GM10248 (cell line): ENCODE results near the gene GEMIN2.

Source experiments
- CTCF ChIA-PET: fragments of 300-600 bp; sonication (Branson Sonifier 250); formaldehyde crosslinking; extraction: SDS; loops from one replicate; lab custom pipeline; 2021; ENCODE audit warnings: antibody characterized with exemption; lab: Yijun Ruan, JAX
- POLR2A ChIA-PET: fragments of 350-650 bp; sonication (Branson Sonifier 250); formaldehyde crosslinking; extraction: SDS; loops from one replicate; lab custom pipeline; 2020; ENCODE audit warnings: antibody characterized with exemption; lab: Yijun Ruan, JAX
- DNase-seq: peaks from one replicate; pipeline ENCODE4 v3.0.0; 2012; ENCODE audit errors: extremely low spot score
- CTCF ChIP-seq: IDR thresholded peaks from 2 replicates; pipeline ENCODE4 v1.5.1; 2012; ENCODE audit warnings: mild to moderate bottlenecking, low read depth; ENCODE audit errors: extremely low read depth, missing control alignments, control extremely low read depth

The GEMIN2 gene

GRCh38 chr14:39176263-39177167, 62.4 kb downstream of the GEMIN2 start:
- DNase-seq = no peak
- POLR2A ChIA-PET = interaction anchor here (0.6 kb wide), 1 partner anchor 13 kb away, joined by 4 read pairs; no protein-coding TSS in a partner anchor

GRCh38 chr14:39177168-39177545, 63.0 kb downstream of the GEMIN2 start:
- CTCF ChIA-PET = interaction anchor here (1.2 kb wide), 1 partner anchor 25 kb away, joined by 3 read pairs; no protein-coding TSS in a partner anchor
- no peak for DNase-seq
- POLR2A ChIA-PET = interaction anchor here (0.6 kb wide), 1 partner anchor 12 kb away, joined by 4 read pairs; no protein-coding TSS in a partner anchor
- no peak for TF ChIP-seq CTCF

More at GRCh38 chr14:39176263-39177167, 62.4 kb downstream of the GEMIN2 start:
- CTCF ChIA-PET = no interaction called here
- no peak for TF ChIP-seq CTCF

GRCh38 chr14:39179042-39179441, 64.9 kb downstream of the GEMIN2 start:
- ChIA-PET CTCF (interaction anchor here (0.6 to 2.4 kb wide), 2 partner anchors 10 to 72 kb away, joined by 3 to 7 read pairs; no protein-coding TSS in a partner anchor), POLR2A (interaction anchor here (0.6 to 1.8 kb wide), 2 partner anchors 9 to 1020 kb away, joined by 3 to 5 read pairs; partner anchors contain the start of gene TRAPPC6B)
- DNase-seq = no peak
- TF ChIP-seq CTCF = no peak

- POLR2A ChIA-PET = interaction anchor here (1.1 kb wide), 1 partner anchor 12 kb away, joined by 4 read pairs; no protein-coding TSS in a partner anchor
- CTCF ChIA-PET = interaction anchor here (1.5 to 2.4 kb wide), 2 partner anchors 9 to 28 kb away, joined by 3 to 7 read pairs; no protein-coding TSS in a partner anchor
Measured at GRCh38 chr14:39180553-39180952, 66.4 kb downstream of the GEMIN2 start.

DNA sequence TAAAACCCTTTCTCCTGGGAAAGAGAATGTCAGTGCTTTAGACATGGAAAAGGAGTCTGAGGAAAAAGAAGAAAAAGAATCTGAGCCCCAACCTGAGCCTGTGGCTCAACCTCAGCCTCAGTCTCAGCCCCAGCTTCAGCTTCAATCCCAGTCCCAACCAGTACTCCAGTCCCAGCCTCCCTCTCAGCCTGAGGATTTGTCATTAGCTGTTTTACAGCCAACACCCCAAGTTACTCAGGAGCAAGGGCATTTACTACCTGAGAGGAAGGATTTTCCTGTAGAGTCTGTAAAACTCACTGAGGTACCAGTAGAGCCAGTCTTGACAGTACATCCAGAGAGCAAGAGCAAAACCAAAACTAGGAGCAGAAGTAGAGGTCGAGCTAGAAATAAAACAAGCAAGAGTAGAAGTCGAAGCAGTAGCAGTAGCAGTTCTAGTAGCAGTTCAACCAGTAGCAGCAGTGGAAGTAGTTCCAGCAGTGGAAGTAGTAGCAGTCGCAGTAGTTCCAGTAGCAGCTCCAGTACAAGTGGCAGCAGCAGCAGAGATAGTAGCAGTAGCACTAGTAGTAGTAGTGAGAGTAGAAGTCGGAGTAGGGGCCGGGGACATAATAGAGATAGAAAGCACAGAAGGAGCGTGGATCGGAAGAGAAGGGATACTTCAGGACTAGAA, 67.0 kb downstream of the GEMIN2 start:
- DNase-seq = no peak
- ChIA-PET CTCF (interaction anchor here (1.5 to 2.4 kb wide), 2 partner anchors 8 to 29 kb away, joined by 3 to 7 read pairs; no protein-coding TSS in a partner anchor), POLR2A (interaction anchor here (1.1 kb wide), 1 partner anchor 11 kb away, joined by 4 read pairs; no protein-coding TSS in a partner anchor)
- no peak for TF ChIP-seq CTCF

More at GRCh38 chr14:39180553-39180952, 66.4 kb downstream of the GEMIN2 start:
- DNase-seq = no peak
- no peak for TF ChIP-seq CTCF

- POLR2A ChIA-PET = no interaction called here
- DNase-seq = no peak
Measured at GRCh38 chr14:39181693-39182047, 67.5 kb downstream of the GEMIN2 start.

More at GRCh38 chr14:39181693-39182047, 67.5 kb downstream of the GEMIN2 start:
- CTCF ChIA-PET = no interaction called here
- no peak for TF ChIP-seq CTCF
